Body of pancreas (tissue), 4 donors: ENCODE results near the gene STYK1.

Experiments used
- POLR2A ChIP-seq, 3 donors: fragments of 450-650 bp; IDR thresholded peaks; one replicate each; pipeline ENCODE4 v1.6.1; 2016; ENCODE audit warnings: antibody characterized with exemption in 3 of 3, mild to moderate bottlenecking in 2 of 3
- TF ChIP-seq, protein P1 (sequence below), 7 experiments: fragments of 450-650 bp in 4 of 7; fragments of 200-600 bp in 3 of 7; sonication (generic) in 3 of 7; IDR thresholded peaks; one replicate each; pipeline ENCODE4 v1.5.1; 2016 to 2019; ENCODE audit warnings: antibody characterized with exemption in 7 of 7

GRCh38 chr12:10641735-10642500, 31.9 kb downstream of the STYK1 start:
- TF ChIP-seq POLR2A (IDR thresholded peaks at IDR 0.05), result no peak
- TF ChIP-seq, protein P1, sequence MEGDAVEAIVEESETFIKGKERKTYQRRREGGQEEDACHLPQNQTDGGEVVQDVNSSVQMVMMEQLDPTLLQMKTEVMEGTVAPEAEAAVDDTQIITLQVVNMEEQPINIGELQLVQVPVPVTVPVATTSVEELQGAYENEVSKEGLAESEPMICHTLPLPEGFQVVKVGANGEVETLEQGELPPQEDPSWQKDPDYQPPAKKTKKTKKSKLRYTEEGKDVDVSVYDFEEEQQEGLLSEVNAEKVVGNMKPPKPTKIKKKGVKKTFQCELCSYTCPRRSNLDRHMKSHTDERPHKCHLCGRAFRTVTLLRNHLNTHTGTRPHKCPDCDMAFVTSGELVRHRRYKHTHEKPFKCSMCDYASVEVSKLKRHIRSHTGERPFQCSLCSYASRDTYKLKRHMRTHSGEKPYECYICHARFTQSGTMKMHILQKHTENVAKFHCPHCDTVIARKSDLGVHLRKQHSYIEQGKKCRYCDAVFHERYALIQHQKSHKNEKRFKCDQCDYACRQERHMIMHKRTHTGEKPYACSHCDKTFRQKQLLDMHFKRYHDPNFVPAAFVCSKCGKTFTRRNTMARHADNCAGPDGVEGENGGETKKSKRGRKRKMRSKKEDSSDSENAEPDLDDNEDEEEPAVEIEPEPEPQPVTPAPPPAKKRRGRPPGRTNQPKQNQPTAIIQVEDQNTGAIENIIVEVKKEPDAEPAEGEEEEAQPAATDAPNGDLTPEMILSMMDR (IDR thresholded peaks at IDR 0.05), result no peak
